HG03378 (cell line): Measurements from ENCODE around the gene FDX1.

Experiments
- ATAC-seq: cut with Tn5 transposase; IDR thresholded peaks from one replicate; pipeline ENCODE4 v1.9.1; 2021; ENCODE audit warnings: mild to moderate bottlenecking, moderate library complexity; ENCODE audit not compliant: unreplicated experiment

The FDX1 gene

DNA sequence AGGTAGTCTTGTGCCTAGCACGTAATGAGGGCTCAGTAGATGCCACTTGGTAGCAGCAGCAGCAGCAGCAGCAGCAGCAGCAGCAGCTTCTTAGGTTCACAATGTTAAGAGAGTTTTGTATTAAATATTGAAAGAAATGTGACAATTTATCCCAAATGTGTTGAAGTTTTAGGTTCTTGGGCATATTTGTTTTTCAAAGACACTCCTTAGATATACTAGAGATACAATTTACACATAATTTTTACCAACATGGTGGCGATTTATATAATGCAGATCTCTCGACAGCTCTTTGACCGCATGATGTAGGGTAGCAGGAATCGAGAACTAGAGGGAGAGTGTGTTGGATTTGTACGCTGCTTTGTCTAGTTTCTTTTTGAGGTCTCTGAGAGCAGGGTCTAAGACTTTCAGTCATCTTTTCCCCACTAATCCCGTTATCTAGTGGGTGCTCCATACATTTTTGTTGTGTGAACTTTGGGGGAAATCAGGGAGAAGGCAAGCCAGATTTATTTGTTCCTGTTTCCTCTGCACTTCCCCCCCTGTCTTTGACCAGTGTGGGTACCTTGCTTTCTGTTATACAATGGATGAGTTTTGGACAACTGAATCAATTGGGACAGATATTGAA, 1.4 kb downstream of the FDX1 start:
- ATAC-seq: no peak

DNA sequence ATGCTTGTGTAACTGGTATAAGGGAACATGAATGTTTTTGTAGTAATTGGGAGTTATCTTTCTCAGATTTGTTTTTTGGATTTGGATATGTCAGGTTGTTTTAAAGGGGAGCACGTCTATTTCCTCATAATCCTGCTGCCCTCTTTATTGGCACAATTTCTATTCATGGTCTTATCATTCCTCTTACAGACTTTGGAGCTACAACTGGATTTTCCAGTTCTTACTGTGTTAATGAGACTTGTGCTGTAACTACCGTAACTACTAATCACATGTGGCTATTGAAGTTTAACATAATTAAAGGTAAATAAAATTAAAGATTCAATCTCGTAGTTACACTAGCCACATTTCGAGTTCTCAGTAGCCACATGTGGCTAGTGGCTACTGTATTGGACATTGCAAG, 1.9 kb downstream of the FDX1 start:
- ATAC-seq: no peak

DNA sequence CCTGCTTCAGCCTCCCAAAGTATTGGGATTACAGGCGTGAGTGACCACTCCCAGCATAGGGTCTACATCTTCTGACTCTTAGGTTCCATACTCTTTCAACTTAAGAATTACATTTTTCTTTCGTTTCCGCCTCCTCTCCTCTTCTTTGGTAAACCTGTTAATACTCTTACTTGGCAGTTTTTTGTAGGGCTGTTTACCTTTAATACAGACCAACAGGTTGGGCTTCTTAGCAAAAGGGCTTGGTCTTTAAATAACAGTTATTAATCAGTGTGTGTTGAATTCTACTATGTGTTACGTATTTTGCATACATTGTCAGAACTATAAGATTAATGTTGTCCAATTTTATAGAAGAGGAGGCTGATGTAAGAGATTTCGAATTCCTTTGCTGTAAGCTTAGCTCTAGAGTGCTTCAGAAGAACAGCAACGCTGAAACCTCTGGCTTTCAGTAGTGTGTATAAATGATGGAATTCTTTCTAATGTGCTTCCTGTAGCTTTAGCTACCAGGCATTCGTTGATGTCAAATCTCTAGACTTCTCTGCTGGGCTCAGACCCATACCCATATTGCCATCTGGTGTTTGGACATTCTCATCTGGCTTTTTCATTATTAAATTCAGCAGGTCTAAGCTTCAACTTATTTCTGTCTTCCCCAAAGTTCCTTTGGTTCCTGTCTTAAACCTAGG, 3.1 kb downstream of the FDX1 start:
- no peak for ATAC-seq

DNA sequence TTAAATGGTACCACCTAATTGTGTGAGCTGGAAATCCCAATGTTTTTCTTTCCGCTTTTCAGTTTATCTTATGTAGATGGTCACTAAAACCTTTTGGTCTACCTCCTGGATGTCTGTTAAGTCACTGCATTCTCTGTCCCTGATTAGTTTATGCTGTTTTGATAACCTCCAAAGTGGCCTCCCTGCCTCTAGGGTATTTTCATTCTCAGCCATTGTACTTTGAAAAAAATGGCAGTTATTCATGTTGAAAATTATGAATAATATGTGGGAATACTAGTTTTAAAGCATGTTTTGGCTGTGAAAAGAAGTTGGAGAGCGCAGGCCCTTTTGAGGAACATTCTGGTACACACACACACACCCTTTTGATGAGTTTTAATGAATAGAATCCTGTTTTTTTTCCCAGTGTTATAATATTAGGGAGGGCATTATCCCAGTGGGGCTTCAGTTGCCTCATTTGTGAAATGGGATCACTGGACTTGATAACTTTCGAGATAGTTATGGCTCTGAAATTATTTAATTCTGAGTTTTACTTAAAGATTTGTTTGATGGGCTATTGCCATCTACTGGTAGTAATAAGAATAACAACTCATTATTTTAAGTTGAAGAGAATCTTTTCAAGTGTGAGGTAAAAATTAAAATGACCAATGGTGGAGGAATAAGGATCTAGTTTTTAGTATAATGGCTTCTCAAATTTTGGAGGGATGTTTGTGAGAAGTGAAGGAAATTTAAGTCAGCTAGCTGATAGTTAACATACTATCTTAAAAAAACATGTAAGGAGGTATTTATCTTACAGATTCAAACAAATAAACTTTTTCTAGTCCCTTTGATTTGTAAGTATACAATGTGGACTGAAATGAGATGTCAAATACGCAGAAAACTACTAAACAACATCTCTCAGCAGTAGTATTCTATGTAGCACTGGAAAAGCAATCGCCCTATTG, 3.9 kb downstream of the FDX1 start:
- no peak for ATAC-seq

GRCh38 chr11:110434952-110435779, 5.4 kb downstream of the FDX1 start:
- no peak for ATAC-seq

GRCh38 chr11:110435780-110436717, 6.3 kb downstream of the FDX1 start:
- ATAC-seq: peak; percentile 60

- no peak for ATAC-seq
Observed at GRCh38 chr11:110438017-110438416, 8.3 kb downstream of the FDX1 start.

DNA sequence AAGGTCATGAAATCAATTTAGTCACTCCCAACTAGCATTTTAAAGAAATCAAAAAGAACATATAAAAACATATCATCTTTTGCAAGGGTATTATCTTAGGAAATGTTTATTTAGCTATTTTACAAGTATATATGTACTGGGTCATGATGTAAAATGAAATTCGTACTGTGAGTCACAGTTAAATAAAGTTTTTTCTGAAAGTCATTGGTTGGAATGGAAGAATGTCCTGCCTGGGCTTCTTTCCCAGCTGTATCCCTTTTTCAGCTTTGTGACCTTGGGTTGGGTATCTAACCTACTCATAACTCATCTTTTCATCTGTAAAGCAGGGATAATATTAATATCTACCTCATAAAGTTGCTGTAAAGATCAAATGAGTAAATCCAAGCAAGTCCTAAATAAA, 15.7 kb downstream of the FDX1 start:
- no peak for ATAC-seq

- no peak for ATAC-seq
Observed at GRCh38 chr11:110446061-110446460, 16.3 kb downstream of the FDX1 start.

GRCh38 chr11:110446594-110446993, 16.8 kb downstream of the FDX1 start:
- ATAC-seq: no peak

GRCh38 chr11:110447343-110447742, 17.6 kb downstream of the FDX1 start:
- no peak for ATAC-seq

DNA sequence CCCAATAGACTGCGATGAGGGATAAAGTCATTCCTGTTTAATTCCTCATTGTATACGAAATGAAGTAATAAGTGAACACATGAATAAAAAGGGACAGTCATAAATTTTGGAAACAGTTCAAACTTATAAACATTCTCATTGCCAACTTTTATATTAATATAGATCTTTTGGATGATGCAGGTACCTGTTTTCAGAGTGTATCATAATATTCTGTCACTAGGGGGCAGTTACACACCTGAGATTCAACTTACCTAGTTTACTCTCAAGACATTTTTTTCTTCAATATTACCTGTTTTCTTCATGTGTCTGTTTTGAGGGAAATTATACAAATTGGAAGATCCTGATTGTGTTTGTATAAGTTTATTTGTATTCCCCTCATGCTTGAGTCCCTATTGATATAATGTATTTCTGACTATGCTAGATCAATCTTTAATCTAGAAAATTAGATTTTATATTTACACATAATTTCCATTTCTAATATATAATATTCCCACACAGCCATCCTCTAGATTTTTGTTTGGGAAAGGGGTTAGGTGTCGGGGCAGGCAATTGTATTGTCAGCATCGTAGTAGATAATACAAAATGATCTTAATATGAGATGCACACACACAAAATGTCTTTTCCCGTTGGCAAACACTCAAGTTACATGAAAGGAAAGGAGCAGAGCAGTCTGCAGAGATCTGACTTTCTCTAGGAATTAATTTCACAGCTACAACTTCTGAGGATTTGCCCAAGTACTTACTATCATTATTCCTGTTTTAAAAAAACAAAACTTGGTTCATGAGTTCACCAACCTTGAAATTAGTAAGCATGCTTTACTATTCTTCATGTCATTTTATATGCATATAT, 18.4 kb downstream of the FDX1 start:
- no peak for ATAC-seq

DNA sequence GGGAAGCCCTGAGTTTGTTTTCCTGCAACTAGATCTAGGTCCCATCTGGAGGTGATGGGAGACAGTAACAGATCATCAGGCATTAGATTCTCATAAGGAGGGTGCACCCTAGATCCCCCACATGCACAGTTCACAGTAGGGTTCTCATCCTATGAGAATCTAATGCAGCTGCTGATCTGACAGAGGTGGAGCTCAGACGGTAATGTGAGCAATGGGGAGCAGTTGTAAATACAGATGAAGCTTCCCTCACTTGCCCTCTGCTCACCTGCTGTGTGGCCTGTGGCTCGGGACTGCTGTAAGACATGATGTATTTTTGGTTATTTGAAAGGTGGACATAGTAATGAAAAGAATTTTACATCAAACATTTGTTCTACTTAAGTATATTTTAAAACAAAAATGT, 20.5 kb downstream of the FDX1 start:
- ATAC-seq: no peak

GRCh38 chr11:110452720-110453119, 23.0 kb downstream of the FDX1 start:
- ATAC-seq: no peak

DNA sequence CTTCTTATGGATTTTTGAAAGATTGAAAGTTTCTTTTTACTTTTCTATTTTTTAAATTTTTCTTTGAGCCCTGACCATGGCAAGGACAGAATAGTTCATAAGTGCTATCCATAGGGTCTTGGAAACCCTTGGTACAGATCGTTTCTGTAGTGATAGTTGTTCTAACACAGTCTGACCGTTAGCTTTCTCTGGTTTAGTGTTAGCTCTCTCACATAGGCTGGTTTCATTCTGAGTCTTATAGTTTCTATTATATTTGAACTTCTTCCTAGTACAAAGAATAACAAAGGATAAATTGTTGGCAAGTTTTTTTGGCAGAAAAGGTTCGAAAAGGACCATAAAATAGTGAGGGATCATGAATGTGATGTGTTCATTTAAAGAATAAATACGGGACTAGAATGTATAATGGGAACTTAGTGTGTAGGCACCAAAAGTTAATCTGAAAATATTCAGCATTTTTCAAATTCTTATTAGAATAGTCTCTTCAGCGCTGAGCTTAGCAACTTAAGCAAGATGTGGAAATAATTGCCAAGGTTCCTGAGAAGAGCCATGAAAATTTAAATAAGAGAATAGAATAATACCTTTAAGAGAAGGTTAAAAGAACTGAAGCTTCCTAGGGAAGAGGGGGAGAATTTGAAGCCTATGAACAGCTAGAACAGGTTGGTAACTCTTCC, 24.1 kb downstream of the FDX1 start:
- ATAC-seq: peak; percentile 85

DNA sequence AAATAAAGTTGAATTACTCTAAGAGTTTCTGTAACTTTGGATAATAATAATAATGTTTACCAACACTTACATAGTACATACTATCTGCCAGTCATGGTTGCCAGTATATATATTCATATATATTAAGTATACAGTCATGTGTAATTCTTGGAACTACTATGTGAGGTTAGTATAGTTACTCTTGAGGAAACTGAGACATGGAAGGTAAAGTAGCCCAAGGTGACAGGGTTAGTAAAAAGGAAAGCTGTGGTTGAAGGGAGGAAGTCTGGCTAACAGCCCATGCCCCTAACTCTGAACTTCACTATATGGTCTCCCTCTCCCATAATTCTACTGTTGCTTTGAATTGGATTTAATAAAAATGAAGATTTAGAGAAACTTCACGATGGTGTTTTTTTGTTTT, 24.9 kb downstream of the FDX1 start:
- peak; percentile 53 for ATAC-seq

DNA sequence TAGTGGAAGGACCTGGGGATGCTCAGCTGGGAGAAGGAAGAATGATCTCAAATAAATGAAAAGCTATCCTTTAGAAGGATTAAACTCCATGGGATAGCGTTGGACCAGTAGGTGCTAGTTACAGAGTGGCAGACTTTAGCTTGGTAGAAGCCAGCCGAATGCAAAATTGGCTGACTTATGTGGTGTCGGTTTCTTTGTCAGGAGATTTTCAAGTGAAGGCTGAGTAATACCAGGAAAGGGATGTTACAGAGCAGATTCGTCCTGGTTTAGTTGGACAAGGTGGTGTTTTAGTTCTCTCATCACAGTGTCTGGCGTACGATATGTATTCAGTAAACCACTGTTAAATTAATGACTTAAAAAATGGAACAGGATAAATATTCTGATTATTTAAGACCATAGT, 26.0 kb downstream of the FDX1 start:
- no peak for ATAC-seq

DNA sequence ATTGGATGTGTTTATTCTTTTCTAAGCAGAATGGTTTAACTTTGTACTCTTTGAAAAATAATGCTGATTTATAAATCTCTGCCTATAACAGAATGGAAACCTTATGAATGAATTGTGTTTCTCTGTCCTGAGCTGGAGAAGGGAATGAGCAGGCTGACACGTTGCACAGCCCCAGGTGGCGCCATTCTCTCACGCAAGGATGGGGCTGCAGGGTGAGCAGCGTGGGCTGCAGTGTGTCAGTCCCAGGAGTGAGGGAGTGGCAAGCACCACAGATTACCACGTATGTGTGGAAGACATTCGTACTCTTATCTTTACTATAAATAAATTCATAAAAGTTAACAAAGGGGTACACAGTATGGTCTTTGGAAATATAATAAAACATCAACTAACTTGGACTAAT, 33.4 kb downstream of the FDX1 start:
- ATAC-seq: no peak
